DMS79 (cell line): ENCODE results near the gene HEXIM1.

Source experiments
- DNase-seq: peaks from one replicate; lab custom pipeline; 2025; lab: John Stamatoyannopoulos, UW

The HEXIM1 gene

GRCh38 chr17:45146890-45147580, 1.2 kb upstream of the HEXIM1 start:
- DNase-seq = peak; percentile 79

DNA sequence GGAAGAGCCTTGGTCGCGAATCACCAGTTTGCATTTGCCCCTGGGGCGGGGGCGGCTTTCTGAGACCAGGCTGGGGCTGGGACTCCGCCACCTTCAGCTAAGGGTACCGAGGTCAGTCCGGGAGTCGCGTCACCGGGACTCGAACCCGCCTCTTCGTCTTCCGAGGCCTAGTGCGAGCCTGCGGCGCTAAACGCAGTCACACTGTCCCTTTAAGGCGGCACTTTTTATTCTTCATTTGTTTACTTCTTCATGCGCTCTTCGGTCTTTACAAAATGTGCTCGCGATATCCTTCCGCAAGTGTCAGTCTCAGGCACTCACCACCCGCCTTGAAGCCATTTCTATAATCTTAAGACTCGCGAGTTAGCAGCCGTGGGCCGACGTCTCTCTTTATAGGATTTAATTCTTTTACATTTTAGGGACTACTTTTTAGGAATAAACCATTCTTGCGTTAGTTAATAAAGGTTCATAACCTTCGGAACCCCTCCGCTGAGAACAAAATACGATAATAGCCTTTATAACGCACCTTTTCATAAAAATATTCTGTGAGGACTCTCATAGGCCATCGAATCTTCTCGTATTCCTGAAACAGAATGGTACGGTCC, 593 bp upstream of the HEXIM1 start:
- peak; percentile 91 for DNase-seq

DNA sequence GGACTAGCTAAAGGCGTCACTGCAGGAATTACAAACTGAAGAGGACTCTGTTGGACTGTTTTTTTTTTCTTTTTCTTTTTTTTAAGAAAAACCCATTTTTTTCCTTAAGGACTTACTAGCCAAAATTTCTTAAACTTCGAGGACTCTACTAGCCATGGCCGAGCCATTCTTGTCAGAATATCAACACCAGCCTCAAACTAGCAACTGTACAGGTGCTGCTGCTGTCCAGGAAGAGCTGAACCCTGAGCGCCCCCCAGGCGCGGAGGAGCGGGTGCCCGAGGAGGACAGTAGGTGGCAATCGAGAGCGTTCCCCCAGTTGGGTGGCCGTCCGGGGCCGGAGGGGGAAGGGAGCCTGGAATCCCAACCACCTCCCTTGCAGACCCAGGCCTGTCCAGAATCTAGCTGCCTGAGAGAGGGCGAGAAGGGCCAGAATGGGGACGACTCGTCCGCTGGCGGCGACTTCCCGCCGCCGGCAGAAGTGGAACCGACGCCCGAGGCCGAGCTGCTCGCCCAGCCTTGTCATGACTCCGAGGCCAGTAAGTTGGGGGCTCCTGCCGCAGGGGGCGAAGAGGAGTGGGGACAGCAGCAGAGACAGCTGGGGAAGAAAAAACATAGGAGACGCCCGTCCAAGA, 878 bp downstream of the HEXIM1 start:
- DNase-seq = peak; percentile 44

GRCh38 chr17:45149669-45150664, 1.7 kb downstream of the HEXIM1 start:
- no peak for DNase-seq

DNA sequence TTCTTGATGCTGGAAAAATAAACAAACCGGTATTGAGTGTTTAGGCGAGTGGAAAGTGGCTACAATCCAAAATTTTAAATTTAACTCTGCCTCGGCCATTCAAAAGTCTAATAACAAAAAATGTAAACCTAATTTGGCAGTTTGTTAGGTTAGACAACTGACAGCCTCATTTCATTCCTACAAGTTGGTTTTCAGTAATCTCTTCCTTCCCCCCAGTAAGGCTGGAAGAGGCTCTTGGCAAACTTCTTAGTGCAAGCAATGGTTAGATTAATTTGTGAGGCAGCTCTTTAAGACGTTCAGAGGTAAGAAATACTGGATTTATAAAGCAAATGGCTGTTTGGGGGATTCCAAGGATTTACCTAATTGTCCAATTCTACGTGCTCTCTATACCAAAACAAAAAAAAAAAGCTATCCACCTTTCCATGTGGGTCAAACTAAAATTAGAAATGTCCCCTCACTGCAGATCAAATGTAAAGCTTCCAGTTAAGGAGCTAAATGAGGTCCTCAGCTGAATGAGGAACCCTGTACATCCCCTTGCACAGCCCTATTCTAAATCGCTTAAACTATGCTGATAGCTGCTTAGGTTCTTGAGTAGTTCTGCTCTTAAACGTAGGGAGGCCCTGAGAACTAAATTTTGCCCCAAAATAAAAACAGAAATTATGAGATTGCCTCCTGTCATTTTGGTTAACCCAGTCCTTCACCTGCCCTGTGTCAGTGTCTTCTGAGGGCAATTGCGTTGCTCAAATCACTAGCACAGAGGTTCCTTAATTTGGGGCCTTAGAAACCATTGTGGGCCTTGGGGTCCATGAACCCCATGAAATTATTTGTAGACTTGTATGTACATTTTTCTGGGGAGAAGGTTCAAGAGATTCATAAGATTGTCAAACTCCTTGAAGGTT, 2.9 kb downstream of the HEXIM1 start:
- peak; percentile 43 for DNase-seq

- no peak for DNase-seq
Observed at GRCh38 chr17:45155029-45155428, 6.8 kb downstream of the HEXIM1 start.

GRCh38 chr17:45155483-45155882, 7.2 kb downstream of the HEXIM1 start:
- DNase-seq = no peak

DNA sequence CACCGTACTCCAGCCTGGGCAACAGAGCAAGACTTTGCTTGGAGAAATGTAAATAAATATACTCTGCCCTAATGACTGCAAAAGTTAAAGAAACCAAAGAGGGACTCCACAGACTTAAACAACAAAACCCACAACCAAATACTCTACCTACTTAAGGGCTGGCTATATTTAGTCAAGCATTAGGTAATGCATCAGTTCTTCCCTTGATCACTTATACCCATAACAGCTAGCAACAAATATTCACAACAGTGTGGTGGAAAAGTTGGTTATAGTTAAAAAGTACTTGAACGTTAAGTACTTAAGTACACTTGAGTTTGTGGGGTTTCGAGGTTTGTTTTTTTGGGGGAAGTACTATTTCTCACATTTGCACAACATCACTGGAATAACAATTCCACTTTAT, 8.0 kb downstream of the HEXIM1 start:
- DNase-seq = no peak

GRCh38 chr17:45160447-45161287, 12.4 kb downstream of the HEXIM1 start:
- peak; percentile 59 for DNase-seq

GRCh38 chr17:45161288-45162024, 13.2 kb downstream of the HEXIM1 start, which contains the start of gene HEXIM2:
TSS of gene HEXIM2 (plus strand) at chr17:45161875. CDS start at chr17:45162794, 919 bp downstream.
- DNase-seq = peak; percentile 99

DNA sequence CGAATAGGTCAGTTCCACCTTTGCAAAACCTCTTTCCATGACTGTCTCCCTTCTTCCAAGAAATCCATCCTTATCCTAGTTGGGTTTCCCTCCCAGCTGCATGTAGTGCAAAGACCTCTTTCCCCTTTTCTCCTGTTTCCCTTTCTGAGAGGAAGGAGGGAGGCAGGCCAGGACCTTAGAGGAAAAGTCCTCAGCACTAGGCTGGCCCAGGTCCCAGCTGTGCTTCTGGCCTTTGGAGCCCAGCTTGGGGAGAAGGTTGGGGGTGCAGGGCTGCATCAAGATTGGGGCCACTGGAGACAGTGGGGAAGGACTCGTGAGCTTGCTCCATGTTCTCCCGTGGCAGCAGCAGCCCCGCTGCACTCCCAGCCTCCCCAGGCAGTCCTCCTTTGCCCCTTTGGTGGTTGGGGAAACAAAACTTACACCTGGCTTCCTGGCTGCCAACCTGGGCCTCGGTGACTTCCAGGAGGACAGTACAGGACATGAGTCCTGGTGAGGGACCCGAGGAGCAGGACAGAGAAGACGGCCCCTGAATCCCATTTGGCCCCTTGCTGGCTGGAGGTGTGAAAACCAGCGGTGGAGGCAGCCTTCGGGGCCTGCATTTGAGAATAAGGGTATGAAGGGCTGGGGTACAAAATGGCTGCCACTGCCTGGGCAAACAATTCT, 13.9 kb downstream of the HEXIM1 start:
- no peak for DNase-seq

- DNase-seq = no peak
Observed at GRCh38 chr17:45164734-45165269, 16.5 kb downstream of the HEXIM1 start.

- no peak for DNase-seq
Observed at GRCh38 chr17:45168991-45169752, 20.9 kb downstream of the HEXIM1 start.

DNA sequence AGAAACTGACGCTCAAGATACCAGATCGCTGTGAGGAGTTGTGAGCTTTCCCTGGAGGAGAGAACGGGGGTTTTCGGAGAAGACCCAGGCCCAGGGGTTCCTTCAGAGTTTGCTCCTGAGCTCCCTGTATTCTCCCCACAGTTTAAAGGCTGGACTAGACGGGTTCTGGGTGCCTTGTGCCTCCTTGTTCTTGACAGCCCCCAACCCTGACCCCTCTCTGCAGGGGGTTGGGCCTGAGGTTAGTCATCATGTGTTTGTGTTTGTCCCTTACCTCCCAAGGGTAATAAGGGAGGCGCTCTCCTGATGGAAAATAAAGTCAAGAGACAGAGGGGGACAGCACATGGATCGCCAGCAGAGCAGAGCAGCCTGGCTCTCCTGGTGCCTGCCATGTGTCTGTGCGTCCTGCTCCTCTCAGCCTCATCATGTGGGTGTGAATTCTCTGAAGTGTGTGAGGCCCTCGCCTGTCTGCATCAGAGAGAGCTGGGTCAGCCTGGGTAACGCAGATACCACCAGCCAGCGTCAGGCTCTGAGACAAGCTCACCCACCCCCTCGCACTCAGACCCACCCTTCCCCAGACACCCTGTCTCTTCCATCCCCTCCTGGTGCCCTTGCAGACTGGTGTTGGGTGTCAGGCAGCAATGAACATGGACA, 22.1 kb downstream of the HEXIM1 start:
- DNase-seq = no peak

GRCh38 chr17:45170931-45171337, 22.7 kb downstream of the HEXIM1 start:
- DNase-seq = no peak

- DNase-seq = no peak
Observed at GRCh38 chr17:45171338-45172231, 23.3 kb downstream of the HEXIM1 start.
